IMR-90 (cell line): ENCODE results near the gene PTPRU. TPM values are rescaled to one million over a fixed set of nuclear protein-coding genes. Genes with fewer than 3 reads are reported as not detected.

ENCODE experiments used
- ATAC-seq: fragments of 200-7000 bp; cut with Tn5 transposase; 2 replicates; pipeline ENCODE4 v1.9.1; 2020; ENCODE audit warnings: low read depth, mild to moderate bottlenecking, moderate library complexity
- BruUV-seq: library from RNA; stranded (reverse); fragments of 400-500 nt; replicated peaks from 2 replicates; lab custom pipeline; 2021; lab: Mats Ljungman, UMichigan
- CTCF ChIA-PET: fragments of 300-600 bp; formaldehyde crosslinking; extraction: SDS; loops from one replicate; lab custom pipeline; 2021; ENCODE audit warnings: antibody characterized with exemption; lab: Yijun Ruan, JAX
- POLR2A ChIA-PET: fragments of 300-600 bp; sonication (Branson Sonifier 250); formaldehyde crosslinking; loops from one replicate; lab custom pipeline; 2022; ENCODE audit warnings: antibody characterized with exemption; ENCODE audit not compliant: unreplicated experiment; lab: Charles Lee
- DNase-seq: peaks from one replicate; pipeline ENCODE4 v3.0.0; 2013
- H2AFZ ChIP-seq: replicated peaks from 2 replicates; pipeline ENCODE3; 2013; ENCODE audit warnings: low read length, mild to moderate bottlenecking; ENCODE audit not compliant: poor library complexity
- H2AK5ac ChIP-seq: 2 replicates; pipeline ENCODE4 v1.6.1; 2013; ENCODE audit warnings: low read depth, low read length, inconsistent platforms
- H2AK9ac ChIP-seq: replicated peaks from 2 replicates; pipeline ENCODE3; 2013; ENCODE audit warnings: mild to moderate bottlenecking, low read depth, low read length, moderate library complexity; ENCODE audit not compliant: poor library complexity
- H2BK120ac ChIP-seq: 2 replicates; pipeline ENCODE4 v1.6.1; 2013; ENCODE audit warnings: low read depth, low read length, inconsistent platforms
- H2BK15ac ChIP-seq: 3 replicates; pipeline ENCODE4 v1.6.1; 2013; ENCODE audit warnings: low read depth, low read length, inconsistent platforms
- H2BK20ac ChIP-seq: 2 replicates; pipeline ENCODE4 v1.6.1; 2013; ENCODE audit warnings: low read depth, mild to moderate bottlenecking, inconsistent platforms, low read length, moderate library complexity
- H2BK5ac ChIP-seq: 2 replicates; pipeline ENCODE4 v1.6.1; 2013; ENCODE audit warnings: mild to moderate bottlenecking, low read depth, low read length, inconsistent platforms; ENCODE audit not compliant: poor library complexity, severe bottlenecking
- H3K14ac ChIP-seq: replicated peaks from 2 replicates; pipeline ENCODE4 v1.6.1; 2013; ENCODE audit warnings: low read depth, low read length, inconsistent platforms
- H3K18ac ChIP-seq: 2 replicates; pipeline ENCODE4 v1.6.1; 2013; ENCODE audit warnings: low read depth, low read length, control low read depth
- H3K23ac ChIP-seq: 2 replicates; pipeline ENCODE4 v1.6.1; 2013; ENCODE audit warnings: low read depth, low read length, inconsistent platforms
- H3K27ac ChIP-seq: 2 replicates; pipeline ENCODE4 v1.5.1; 2013; ENCODE audit warnings: mild to moderate bottlenecking, control low read depth, low read length; ENCODE audit not compliant: insufficient read depth
- H3K27me3 ChIP-seq: 2 replicates; pipeline ENCODE4 v1.6.1; 2013; ENCODE audit warnings: low read length; ENCODE audit not compliant: control insufficient read depth, insufficient read depth
- H3K36me3 ChIP-seq: 2 replicates; pipeline ENCODE4 v1.6.1; 2013; ENCODE audit warnings: low read length, mixed read lengths; ENCODE audit not compliant: control insufficient read depth, insufficient read depth
- H3K4ac ChIP-seq: 2 replicates; pipeline ENCODE4 v1.6.1; 2013; ENCODE audit warnings: low read depth, low read length, inconsistent platforms
- H3K4me1 ChIP-seq: 2 replicates; pipeline ENCODE4 v1.6.1; 2013; ENCODE audit warnings: low read length, mixed read lengths; ENCODE audit not compliant: control insufficient read depth, insufficient read depth
- H3K4me2 ChIP-seq: 2 replicates; pipeline ENCODE4 v1.6.1; 2013; ENCODE audit warnings: low read depth, mild to moderate bottlenecking, control low read depth, low read length, moderate library complexity
- H3K4me3 ChIP-seq: 2 replicates; pipeline ENCODE4 v1.5.1; 2013; ENCODE audit warnings: low read depth, mild to moderate bottlenecking, control low read depth, low read length, moderate library complexity; ENCODE audit not compliant: insufficient read depth
- H3K56ac ChIP-seq: 2 replicates; pipeline ENCODE4 v1.6.1; 2013; ENCODE audit warnings: low read length, inconsistent platforms; ENCODE audit not compliant: insufficient read depth; ENCODE audit errors: extremely low read depth
- H3K79me1 ChIP-seq, 2 experiments: 2 replicates each; pipeline ENCODE4 v1.6.1; 2013; ENCODE audit warnings: low read length in 2 of 2, inconsistent platforms in 1 of 2, low read depth in 1 of 2
- H3K9ac ChIP-seq: 2 replicates; pipeline ENCODE4 v1.6.1; 2013; ENCODE audit warnings: low read depth, low read length, control low read depth
- H3K9me1 ChIP-seq: 2 replicates; pipeline ENCODE4 v1.6.1; 2013; ENCODE audit warnings: low read length, inconsistent platforms; ENCODE audit not compliant: insufficient read depth
- H3K9me3 ChIP-seq: 2 replicates; pipeline ENCODE4 v1.6.1; 2013; ENCODE audit warnings: low read length; ENCODE audit not compliant: control insufficient read depth, insufficient read depth
- H4K20me1 ChIP-seq: 2 replicates; pipeline ENCODE4 v1.6.1; 2013; ENCODE audit warnings: low read length, inconsistent platforms; ENCODE audit not compliant: insufficient read depth
- H4K5ac ChIP-seq: 2 replicates; pipeline ENCODE4 v1.6.1; 2013; ENCODE audit warnings: mild to moderate bottlenecking, low read depth, low read length, control low read depth
- H4K8ac ChIP-seq, 2 experiments: 2 replicates each; pipeline ENCODE4 v1.6.1; 2013; ENCODE audit warnings: low read depth in 2 of 2, low read length in 2 of 2, control low read depth in 1 of 2, inconsistent platforms in 1 of 2
- H4K91ac ChIP-seq: 2 replicates; pipeline ENCODE4 v1.6.1; 2013; ENCODE audit warnings: low read depth, low read length, inconsistent platforms; ENCODE audit not compliant: insufficient read depth
- CHD1 ChIP-seq: IDR thresholded peaks from 2 replicates; pipeline ENCODE4 v1.6.1; 2012; ENCODE audit warnings: low read depth, low read length, improper control_type of control experiment
- ELK1 ChIP-seq: fragments of 150-350 bp; IDR thresholded peaks from 2 replicates; pipeline ENCODE4 v1.6.1; 2016; ENCODE audit warnings: low read depth, mild to moderate bottlenecking, low read length, moderate library complexity, borderline replicate concordance
- FOS ChIP-seq: fragments of 150-350 bp; IDR thresholded peaks from 2 replicates; pipeline ENCODE4 v1.6.1; 2016; ENCODE audit warnings: low read depth, low read length
- MAFK ChIP-seq: IDR thresholded peaks from 2 replicates; pipeline ENCODE4 v1.6.1; 2012; ENCODE audit warnings: low read depth, low read length, improper control_type of control experiment
- RCOR1 ChIP-seq: IDR thresholded peaks from 2 replicates; pipeline ENCODE4 v1.6.1; 2012; ENCODE audit warnings: mild to moderate bottlenecking, low read length, improper control_type of control experiment; ENCODE audit not compliant: insufficient replicate concordance
- RFX5 ChIP-seq: IDR thresholded peaks from 2 replicates; pipeline ENCODE4 v1.8.0; 2012; ENCODE audit warnings: low read depth, mild to moderate bottlenecking, low read length, moderate library complexity
- WGBS, 2 experiments: methylation state at CpG; one replicate each; pipeline versions ENCODE4 v1.1.5 to v1.1.7; 2013; ENCODE audit warnings: missing lambda C conversion rate in 2 of 2; ENCODE audit not compliant: insufficient read length in 1 of 2; ENCODE audit errors: extremely low coverage in 2 of 2; 5-methylcytosine and 5-hydroxymethylcytosine counted together
- dilution Hi-C: fragments of 300-500 bp; cut with HindIII; formaldehyde crosslinking; loops from one replicate; pipeline ENCODE4 v1.14.3; 2018; ENCODE audit warnings: low sequenced_read_pairs; ENCODE audit not compliant: unreplicated experiment
- in situ Hi-C: fragments of 300-500 bp; cut with MboI; formaldehyde crosslinking; loops from 3 replicates; pipeline ENCODE4 v1.14.3; 2019; ENCODE audit warnings: low sequenced_read_pairs, inconsistent platforms, mixed read lengths
- intact Hi-C: fragments of 100-400 bp; cut with micrococcal nuclease; formaldehyde crosslinking; loops from 2 replicates; pipeline ENCODE4 v1.10.0; 2022
- polyA plus RNA-seq, 3 experiments: library from polyadenylated mRNA; depleted of rRNA; stranded (reverse); fragments of >200 nt; gene quantifications; 2 replicates each; pipeline ENCODE4 v1.2.3, GENCODE V29; 2012; ENCODE audit warnings: low replicate concordance in 1 of 3
- total RNA-seq: library from RNA; depleted of rRNA; stranded (reverse); fragments of >200 nt; gene quantifications from 2 replicates; pipeline ENCODE4 v1.2.3, GENCODE V29; 2012

Gene PTPRU
- total and polyA plus RNA-seq, 2 of the 4 experiments (the other 2 are of a cell fraction): 7.0 to 10.7 TPM

DNA sequence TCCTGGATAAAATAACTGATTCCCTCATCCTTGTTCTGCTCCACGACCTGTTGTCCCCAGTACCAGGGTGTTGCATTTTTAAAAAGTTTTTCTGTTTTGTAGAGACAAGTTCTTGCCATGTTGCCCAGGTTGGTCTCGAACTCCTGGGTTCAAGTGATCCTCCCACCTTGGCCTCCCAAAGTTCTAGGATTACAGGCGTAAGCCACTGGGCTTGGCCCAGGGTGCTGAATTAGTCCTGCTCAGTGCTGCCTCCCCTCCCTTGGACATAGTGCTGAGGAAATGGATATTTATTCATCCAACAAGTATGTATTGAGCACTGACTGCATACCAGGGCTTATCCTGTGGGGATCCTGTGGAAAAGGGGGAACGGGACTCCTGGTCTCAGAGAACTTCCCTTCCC, 126.4 kb downstream of the PTPRU start:
- POLR2A ChIA-PET: no interaction called here
- H3K23ac ChIP-seq: no peak overlapping the region
- no peak overlapping the region for H2BK120ac ChIP-seq
- DNase-seq: no peak
- no peak overlapping the region for H2BK5ac ChIP-seq
- H3K9me1 ChIP-seq: no peaks in the 10 kb centered on the region
- H4K20me1 ChIP-seq: no peaks in the 10 kb centered on the region
- no peak overlapping the region for H3K4me2 ChIP-seq
- no peaks in the 10 kb centered on the region for H3K36me3 ChIP-seq
- no peak overlapping the region for H2AK9ac ChIP-seq
- H3K4ac ChIP-seq: no peak overlapping the region
- no peak overlapping the region for H3K9ac ChIP-seq
- no peak overlapping the region for H4K5ac ChIP-seq
- H3K18ac ChIP-seq: no peak overlapping the region
- no peak overlapping the region for H2BK15ac ChIP-seq
- no peaks in the 10 kb centered on the region for H3K79me1 ChIP-seq
- no peak overlapping the region for H2BK20ac ChIP-seq
- H3K27ac ChIP-seq: no peak overlapping the region
- WGBS, 2 experiments: no CpG with 5 or more reads among the region's 4 CpGs
- intact Hi-C loops (no loop called here), dilution Hi-C loops (no loop called here), in situ Hi-C loops (no loop called here)
- no peak for ATAC-seq
- BruUV-seq: no TSS peak
- H3K14ac ChIP-seq: no peak overlapping the region
- TF ChIP-seq ELK1: no peak
- TF ChIP-seq MAFK: no peak
- TF ChIP-seq RCOR1: no peak
- TF ChIP-seq CHD1: no peak
- TF ChIP-seq FOS: no peak
- no peak for TF ChIP-seq RFX5
- H4K8ac ChIP-seq: no peak overlapping the region
- no peak overlapping the region for H2AK5ac ChIP-seq
- CTCF ChIA-PET: no interaction called here
- H3K9me3 ChIP-seq: no peaks in the 10 kb centered on the region
- no peak overlapping the region for H2AFZ ChIP-seq
- H3K4me3 ChIP-seq: no peak overlapping the region
- H3K27me3 ChIP-seq: peaks cover 13% of the 10 kb centered on the region
- H4K91ac ChIP-seq: no peak overlapping the region
- H3K56ac ChIP-seq: no peak overlapping the region
- H3K4me1 ChIP-seq: no peaks in the 10 kb centered on the region
